Retinal pigment epithelial cell (primary cell): Measurements from ENCODE around the gene HOXA13.

Experiments
- DNase-seq: peaks from one replicate; pipeline ENCODE4 v3.0.0-alpha.2; 2010; ENCODE audit warnings: low read depth
- H3K4me3 ChIP-seq: 2 replicates; pipeline ENCODE4 v1.5.1; 2011; ENCODE audit warnings: mild to moderate bottlenecking, low read length, control low read depth, moderate library complexity
- TF ChIP-seq, protein P1 (sequence below): conservative IDR thresholded peaks from 2 replicates; pipeline ENCODE4 v1.5.1; 2011; ENCODE audit warnings: low read depth, low read length, control low read depth, inconsistent platforms

HOXA13 gene

DNA sequence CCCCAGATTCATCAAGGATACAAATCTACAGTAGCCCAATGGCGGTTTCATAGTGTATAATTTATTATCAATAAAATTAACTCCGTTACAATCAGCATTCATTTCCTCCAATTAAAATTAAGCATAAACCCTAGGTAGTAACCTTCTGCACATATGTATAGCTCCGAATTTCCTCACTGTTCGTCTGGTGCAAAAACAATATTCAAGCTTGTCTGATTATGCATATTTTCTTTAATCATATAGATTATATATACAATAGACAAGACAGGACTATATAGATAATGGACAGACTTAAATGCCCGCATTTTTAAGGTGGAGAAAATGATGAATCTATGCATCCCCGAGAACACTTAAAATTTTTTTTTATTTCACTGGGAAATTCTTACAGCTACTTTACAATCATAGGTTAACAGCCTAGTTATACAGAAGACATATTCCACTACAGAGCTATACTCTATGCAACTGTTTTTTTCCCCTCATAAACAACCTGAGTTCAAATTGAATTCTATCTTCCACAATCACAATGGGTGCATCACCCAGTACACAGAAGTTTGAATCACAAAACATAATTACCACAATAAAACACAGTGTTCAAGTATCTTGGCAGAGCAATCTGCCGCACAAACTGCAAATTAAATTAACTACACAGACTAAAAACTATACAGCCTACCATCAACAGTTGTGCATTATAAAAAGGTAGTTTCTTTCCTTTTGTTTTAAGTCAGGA is 37.2 kb downstream of the HOXA13 start:
- TF ChIP-seq, protein P1, sequence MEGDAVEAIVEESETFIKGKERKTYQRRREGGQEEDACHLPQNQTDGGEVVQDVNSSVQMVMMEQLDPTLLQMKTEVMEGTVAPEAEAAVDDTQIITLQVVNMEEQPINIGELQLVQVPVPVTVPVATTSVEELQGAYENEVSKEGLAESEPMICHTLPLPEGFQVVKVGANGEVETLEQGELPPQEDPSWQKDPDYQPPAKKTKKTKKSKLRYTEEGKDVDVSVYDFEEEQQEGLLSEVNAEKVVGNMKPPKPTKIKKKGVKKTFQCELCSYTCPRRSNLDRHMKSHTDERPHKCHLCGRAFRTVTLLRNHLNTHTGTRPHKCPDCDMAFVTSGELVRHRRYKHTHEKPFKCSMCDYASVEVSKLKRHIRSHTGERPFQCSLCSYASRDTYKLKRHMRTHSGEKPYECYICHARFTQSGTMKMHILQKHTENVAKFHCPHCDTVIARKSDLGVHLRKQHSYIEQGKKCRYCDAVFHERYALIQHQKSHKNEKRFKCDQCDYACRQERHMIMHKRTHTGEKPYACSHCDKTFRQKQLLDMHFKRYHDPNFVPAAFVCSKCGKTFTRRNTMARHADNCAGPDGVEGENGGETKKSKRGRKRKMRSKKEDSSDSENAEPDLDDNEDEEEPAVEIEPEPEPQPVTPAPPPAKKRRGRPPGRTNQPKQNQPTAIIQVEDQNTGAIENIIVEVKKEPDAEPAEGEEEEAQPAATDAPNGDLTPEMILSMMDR: no peak
- no peak for DNase-seq
- H3K4me3 ChIP-seq: no peak overlapping the region

DNA sequence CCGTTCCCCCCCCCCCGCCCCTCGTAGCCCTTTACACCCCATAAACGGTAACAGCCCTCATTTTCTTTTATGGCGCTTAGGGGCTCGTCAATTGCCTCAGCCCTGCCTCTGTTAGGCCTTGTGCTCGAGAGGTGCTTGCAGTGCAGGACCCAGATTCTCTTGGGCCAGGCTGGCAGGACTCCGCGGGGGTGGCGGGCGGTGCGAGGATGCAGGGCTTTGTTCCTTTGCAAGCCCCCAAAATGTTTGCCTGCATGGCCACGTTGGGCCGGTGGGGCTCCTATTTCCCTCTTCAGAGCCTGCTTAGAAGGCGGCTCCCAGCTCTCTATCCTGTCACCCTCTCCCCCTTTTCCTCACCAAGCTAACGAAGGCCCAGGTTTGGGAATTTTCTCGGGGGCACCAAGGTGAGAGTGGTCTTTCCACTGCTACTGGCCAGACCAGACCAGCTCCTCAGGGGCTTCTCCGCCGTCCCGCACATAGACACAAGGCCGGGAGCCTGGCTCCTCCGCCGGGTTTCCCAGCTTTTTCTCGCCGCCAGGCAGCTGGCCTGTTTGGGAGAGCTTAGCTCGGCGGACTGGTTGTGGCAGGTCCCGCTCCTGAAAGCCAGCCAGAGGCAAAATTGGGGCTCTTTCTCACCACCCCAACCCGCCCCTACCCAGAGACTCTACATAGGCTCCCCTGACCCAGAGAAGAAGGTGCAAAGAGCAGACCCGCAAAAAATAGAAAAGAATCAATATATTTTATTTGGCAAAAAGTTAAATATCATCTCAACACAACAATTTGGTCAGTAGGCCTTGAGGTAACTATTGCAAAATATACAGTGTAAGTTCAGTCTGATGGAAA is 38.0 kb downstream of the HOXA13 start:
- H3K4me3 ChIP-seq: no peak overlapping the region
- no peak for DNase-seq
- TF ChIP-seq, protein P1: no peak

DNA sequence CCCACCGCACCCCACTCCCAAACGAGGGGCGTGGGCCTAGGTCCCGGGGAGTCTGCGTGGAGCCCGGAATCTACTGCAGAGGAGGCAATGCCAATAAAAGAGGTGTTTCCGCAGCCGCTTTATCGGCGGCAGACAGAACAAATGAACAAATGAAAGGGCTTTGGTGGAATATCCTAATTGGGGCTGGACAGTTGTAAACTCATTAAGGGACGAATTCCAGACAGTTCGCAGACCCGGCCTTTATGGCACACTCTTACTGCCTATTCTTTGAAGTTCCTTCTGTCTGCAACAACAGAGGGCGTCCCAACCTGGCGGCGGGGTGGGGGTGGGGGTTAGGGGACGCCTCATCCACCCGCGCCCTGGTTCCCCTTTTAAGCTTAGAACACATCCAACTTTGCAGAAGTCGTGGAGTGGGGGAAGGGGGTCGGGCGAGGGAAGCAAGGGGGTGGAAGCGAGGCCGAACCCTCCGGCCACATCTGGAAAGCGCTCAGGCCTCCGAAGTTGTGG is 38.6 kb downstream of the HOXA13 start:
- no peak for DNase-seq
- H3K4me3 ChIP-seq: no peak overlapping the region
- TF ChIP-seq, protein P1: no peak

DNA sequence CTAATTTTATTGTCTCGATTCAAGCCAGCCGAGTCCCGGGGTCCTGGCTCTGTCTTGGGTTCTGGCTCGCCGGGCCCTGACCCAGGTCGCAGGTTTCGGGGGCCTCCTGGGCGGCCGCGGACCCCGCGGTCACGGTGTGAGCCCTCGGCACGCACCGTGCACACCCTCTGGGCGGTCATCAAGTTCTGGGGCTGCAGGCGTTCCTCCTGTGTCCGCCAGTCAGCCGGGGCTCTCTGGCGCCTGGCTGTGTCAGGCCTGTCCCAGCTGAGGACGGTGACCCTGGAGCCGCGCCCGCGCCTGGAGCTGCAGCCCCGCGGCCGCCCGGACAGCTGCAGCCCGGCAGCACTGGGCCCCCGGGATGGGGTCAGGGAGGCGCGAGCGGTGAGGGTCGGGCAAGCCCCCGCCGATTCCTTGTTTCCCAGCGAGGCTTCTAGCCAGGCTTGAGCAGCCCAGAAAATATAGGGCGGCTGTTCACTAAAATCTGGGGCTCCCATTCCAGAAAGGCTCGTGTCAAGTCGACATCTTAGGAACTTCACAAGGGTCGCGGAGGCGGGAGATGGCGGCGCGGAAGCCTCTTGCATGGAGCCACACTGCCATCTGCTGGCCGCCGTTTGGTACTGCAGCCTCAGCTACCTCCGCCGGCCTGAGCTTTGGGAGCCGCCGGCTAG is 39.2 kb downstream of the HOXA13 start:
- DNase-seq: peak; percentile 17

DNA sequence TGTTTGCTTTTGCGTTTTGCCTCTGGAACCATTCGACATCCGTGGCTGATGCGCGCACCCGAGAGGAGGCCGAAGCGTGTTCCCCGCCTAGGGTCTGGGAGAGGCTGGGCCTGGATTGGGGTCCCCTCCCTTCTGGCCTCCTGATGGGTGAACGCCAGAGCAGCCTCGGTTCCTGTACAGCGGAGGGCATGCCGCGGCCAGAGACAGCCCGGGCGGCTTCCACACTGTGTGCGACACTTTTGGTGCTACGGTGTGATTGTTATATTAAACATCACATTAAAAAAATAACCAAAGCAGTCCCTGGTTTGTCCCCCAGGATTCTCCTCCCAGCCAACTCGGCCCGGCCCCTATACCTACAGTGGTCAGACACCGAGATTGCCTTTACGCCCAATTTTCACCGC is 39.7 kb downstream of the HOXA13 start:
- TF ChIP-seq, protein P1: no peak
- DNase-seq: no peak
- H3K4me3 ChIP-seq: no peak overlapping the region

More for the DNA sequence above, 39.2 kb downstream of the HOXA13 start:
- H3K4me3 ChIP-seq: peak overlapping the region; percentile 49
- TF ChIP-seq, protein P1: peak; percentile 93

DNA sequence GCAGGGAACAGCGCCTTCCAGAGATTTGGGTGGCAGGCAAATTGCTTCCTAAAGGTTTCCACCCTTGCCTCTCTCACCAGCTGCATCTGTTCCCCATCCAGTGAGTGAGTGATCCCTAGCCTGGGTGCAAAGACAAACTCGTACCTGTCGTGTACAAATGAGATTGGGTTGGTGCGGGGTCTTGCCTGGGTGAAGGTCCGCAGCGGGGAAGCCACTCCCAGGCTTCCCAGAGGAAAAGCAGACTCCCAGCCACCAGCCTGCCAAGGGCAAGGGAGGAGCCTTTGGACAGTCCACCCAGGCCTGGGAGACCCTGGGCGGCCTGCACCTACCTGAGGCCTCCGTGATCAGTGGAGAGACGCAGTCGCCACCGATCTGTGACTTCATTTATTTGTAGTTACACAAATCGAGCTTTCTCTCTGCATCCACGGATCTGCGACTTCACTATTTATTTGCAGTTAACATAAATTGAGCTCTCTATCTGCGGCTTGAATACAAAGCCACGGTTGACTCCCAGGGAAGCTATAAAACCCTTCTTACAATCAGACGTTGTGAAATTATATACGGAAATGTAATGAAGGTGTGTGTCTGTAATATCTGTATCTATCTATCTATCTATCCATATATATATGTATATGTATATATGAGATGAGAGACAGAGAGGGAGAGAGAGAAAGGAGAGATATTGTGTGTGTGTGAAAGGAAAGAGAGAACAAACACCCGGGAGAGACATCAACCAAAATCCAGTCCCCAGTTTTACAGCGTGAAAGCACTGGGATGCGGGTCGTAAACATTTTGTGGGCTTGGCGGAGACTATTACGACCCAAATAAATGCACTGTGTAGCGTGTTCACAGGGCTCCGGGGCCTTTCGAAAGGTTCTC is 40.4 kb downstream of the HOXA13 start:
- no peak overlapping the region for H3K4me3 ChIP-seq
- DNase-seq: no peak
- TF ChIP-seq, protein P1: no peak
